Upper lobe of right lung (tissue), 1 donor: ENCODE measurements around the gene UBAP2L. TPM values are rescaled to one million over a fixed set of nuclear protein-coding genes. Genes with fewer than 3 reads are reported as not detected.
"Not testable (repeated sequence)": the region's sequence is repeated elsewhere in the genome, so short reads cannot be mapped to it uniquely, and the experiment has no call there.

Source experiments
- ATAC-seq: fragments of 200-7000 bp; cut with Tn5 transposase; one replicate; pipeline ENCODE4 v1.9.1; 2020; ENCODE audit warnings: mild to moderate bottlenecking, moderate library complexity
- DNase-seq: peaks from one replicate; pipeline ENCODE4 v3.0.0-alpha.2; 2020
- H3K27ac ChIP-seq: fragments of 200-600 bp; one replicate; pipeline ENCODE4 v1.8.0; 2022
- H3K27me3 ChIP-seq: fragments of 200-600 bp; one replicate; pipeline ENCODE4 v1.8.0; 2022; ENCODE audit warnings: mild to moderate bottlenecking
- H3K36me3 ChIP-seq: fragments of 200-600 bp; one replicate; pipeline ENCODE4 v1.8.0; 2022
- H3K4me1 ChIP-seq: fragments of 200-600 bp; one replicate; pipeline ENCODE4 v1.8.0; 2022
- H3K4me3 ChIP-seq: fragments of 200-600 bp; one replicate; pipeline ENCODE4 v1.8.0; 2022; ENCODE audit warnings: mild to moderate bottlenecking
- H3K9me3 ChIP-seq: fragments of 200-600 bp; one replicate; pipeline ENCODE4 v1.8.0; 2022
- intact Hi-C: fragments of 100-400 bp; cut with DNase I; formaldehyde crosslinking; loops from one replicate; pipeline ENCODE4 v1.11.0; 2022
- total RNA-seq: library from RNA; stranded (reverse); fragmentation: NEBNext Ultra II Directional; extraction: Animal tissue kit (Norgen Biotek cat#: 25700); gene quantifications from one replicate; pipeline ENCODE4 v1.2.1, GENCODE V29; 2021
- TF ChIP-seq, protein P1 (sequence below): fragments of 200-600 bp; IDR thresholded peaks from one replicate; pipeline ENCODE4 v1.8.0; 2022; ENCODE audit warnings: antibody characterized with exemption
- donor health status: DM: no; HTN: yes; CAD: no; lungs with severe emphysema.

UBAP2L gene
- total RNA-seq, 1 donor from 2014 or later: 156 TPM

DNA sequence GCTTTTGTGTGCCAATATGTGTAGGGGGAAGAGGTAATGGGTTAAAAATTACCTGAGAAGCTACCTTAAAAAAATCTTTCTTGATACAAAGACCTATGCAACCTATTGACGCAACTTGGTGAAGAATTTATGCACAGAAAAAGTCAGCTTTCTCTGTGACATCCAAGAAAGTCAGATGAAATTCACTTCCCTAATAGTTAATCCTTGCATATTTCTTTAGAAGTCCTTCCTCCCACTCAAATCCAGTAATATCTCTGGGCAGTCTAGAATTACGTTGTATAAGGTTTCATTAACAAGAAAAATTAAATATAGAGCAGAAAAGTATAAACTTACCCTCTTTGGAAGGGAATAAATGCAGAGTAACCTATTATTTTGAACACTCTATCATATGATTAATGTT is 2.9 kb downstream of the UBAP2L start:
- Histone ChIP-seq H3K4me1 (peaks cover 32% of the 10 kb centered on the region), H3K36me3 (peaks cover 39% of the 10 kb centered on the region), H3K27ac (no peak overlapping the region), H3K27me3 (no peaks in the 10 kb centered on the region), H3K4me3 (no peak overlapping the region), H3K9me3 (no peaks in the 10 kb centered on the region)
- intact Hi-C loops: no loop called here
- TF ChIP-seq, protein P1, sequence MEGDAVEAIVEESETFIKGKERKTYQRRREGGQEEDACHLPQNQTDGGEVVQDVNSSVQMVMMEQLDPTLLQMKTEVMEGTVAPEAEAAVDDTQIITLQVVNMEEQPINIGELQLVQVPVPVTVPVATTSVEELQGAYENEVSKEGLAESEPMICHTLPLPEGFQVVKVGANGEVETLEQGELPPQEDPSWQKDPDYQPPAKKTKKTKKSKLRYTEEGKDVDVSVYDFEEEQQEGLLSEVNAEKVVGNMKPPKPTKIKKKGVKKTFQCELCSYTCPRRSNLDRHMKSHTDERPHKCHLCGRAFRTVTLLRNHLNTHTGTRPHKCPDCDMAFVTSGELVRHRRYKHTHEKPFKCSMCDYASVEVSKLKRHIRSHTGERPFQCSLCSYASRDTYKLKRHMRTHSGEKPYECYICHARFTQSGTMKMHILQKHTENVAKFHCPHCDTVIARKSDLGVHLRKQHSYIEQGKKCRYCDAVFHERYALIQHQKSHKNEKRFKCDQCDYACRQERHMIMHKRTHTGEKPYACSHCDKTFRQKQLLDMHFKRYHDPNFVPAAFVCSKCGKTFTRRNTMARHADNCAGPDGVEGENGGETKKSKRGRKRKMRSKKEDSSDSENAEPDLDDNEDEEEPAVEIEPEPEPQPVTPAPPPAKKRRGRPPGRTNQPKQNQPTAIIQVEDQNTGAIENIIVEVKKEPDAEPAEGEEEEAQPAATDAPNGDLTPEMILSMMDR: no peak
- DNase-seq (no peak), ATAC-seq (no peak)

DNA sequence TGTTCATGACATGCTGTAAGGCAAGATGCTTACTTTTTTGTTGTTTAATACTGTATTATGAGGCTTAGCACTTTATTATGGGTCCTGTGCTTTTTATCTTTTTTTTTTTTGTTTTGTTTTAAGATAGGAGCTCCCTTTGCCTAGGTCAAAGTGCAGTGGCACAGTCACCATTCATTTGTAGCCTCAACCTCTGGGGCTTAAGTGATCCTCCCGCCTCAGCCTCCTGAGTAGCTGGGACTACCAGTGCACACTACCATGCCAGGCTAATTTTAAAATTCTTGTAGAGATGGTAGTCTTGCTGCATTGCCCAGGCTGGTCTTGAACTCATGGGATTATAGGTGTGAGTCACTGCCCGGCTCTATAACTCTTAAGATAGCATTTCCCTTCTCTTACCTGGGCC is 4.6 kb downstream of the UBAP2L start:
- TF ChIP-seq, protein P1: no peak
- DNase-seq (no peak), ATAC-seq (no peak)
- Histone ChIP-seq H3K4me1 (peaks cover 22% of the 10 kb centered on the region), H3K36me3 (peaks cover 54% of the 10 kb centered on the region), H3K27ac (no peak overlapping the region), H3K4me3 (no peak overlapping the region), H3K27me3 (no peaks in the 10 kb centered on the region), H3K9me3 (no peaks in the 10 kb centered on the region)
- intact Hi-C loops: no loop called here

DNA sequence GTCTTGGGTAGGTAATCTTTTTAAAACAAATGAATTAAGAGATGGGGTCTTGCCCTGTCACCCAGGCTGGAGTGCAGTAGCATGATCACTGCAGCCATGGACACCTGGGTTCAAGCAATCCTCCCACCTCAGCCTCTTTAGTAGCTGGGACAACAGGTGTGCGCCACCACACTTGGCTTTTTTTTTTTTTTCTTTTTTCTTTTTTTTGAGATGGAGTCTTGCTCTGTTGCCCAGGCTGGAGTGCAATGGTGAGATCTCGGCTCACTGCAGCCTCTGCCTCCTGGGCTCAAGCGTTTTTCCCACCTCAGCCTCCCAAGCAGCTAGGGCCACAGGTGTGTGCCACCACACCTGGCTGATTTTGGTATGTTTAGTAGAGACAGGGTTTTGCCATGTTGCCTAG is 10.4 kb downstream of the UBAP2L start:
- ATAC-seq, intact Hi-C loops, H3K27me3 ChIP-seq, H3K4me3 ChIP-seq, H3K9me3 ChIP-seq, H3K4me1 ChIP-seq, DNase-seq, H3K27ac ChIP-seq: not testable (repeated sequence)
- peaks cover 97% of the 10 kb centered on the region for H3K36me3 ChIP-seq

DNA sequence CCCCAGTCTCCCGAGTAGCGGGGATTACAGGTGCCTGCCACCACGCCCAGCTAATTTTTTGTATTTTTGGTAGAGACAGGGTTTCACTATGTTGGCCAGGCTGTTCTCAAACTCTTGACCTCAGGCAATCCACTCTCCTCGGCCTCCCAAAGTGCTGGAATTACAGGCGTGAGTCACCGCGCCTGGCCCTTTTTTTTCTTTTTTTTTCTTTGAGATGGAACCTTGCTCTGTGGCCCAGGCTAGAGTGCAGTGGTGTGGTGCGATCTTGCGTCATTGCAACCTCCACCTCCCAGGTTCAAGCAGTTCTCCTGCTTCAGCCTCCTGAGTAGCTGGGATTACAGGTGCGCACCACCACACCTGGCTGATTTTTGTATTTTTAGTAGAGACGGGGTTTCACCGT is 12.4 kb downstream of the UBAP2L start:
- H3K27me3 ChIP-seq, H3K27ac ChIP-seq, H3K9me3 ChIP-seq, H3K4me1 ChIP-seq, intact Hi-C loops, DNase-seq, ATAC-seq, H3K4me3 ChIP-seq: not testable (repeated sequence)
- peaks cover 97% of the 10 kb centered on the region for H3K36me3 ChIP-seq

DNA sequence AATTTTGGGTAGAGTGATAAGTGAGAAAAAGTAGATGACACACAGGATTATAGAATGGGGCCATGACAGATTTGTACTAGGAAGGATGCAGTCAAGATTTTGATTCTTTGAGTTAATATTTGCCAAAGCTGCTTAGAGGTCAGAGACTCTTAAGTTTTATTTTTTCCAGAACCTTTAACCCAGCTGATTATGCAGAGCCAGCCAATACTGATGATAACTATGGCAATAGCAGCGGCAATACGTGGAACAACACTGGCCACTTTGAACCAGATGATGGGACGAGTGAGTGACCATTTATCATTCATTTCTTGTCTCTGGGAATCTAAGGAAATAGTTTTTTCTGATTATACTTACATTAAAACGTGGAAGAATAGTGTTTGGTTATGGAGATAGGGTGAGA is 16.1 kb downstream of the UBAP2L start:
- ATAC-seq (no peak), DNase-seq (no peak)
- H3K9me3 ChIP-seq: no peaks in the 10 kb centered on the region
- H3K27ac ChIP-seq: no peak overlapping the region
- H3K36me3 ChIP-seq: peaks cover 98% of the 10 kb centered on the region
- H3K4me1 ChIP-seq: no peaks in the 10 kb centered on the region
- TF ChIP-seq, protein P1: no peak
- intact Hi-C loops: no loop called here
- H3K27me3 ChIP-seq: no peaks in the 10 kb centered on the region
- H3K4me3 ChIP-seq: no peak overlapping the region

DNA sequence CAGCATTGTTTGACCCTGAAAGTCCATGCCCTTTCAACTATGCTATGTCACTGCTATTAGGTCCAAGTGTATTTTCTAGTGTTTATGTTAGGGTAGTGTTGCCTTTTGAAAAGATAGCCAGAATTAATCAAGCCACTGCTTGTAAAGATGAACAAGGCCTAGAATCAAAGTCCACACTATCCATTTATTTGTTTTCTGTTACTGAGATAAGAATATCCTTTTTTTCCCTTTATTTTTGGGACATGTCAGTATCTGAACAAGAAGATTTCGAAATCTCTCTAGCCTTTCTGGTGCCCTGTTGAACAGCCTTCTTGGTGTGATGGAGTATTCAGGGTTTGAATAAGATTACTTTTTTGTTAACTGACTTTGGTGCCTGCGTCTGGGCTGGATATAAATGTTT is 16.7 kb downstream of the UBAP2L start:
- intact Hi-C loops: no loop called here
- Histone ChIP-seq H3K4me1 (no peaks in the 10 kb centered on the region), H3K27ac (no peak overlapping the region), H3K9me3 (no peaks in the 10 kb centered on the region), H3K27me3 (no peaks in the 10 kb centered on the region), H3K36me3 (peaks cover 98% of the 10 kb centered on the region), H3K4me3 (no peak overlapping the region)
- ATAC-seq (no peak), DNase-seq (no peak)
- TF ChIP-seq, protein P1: no peak

DNA sequence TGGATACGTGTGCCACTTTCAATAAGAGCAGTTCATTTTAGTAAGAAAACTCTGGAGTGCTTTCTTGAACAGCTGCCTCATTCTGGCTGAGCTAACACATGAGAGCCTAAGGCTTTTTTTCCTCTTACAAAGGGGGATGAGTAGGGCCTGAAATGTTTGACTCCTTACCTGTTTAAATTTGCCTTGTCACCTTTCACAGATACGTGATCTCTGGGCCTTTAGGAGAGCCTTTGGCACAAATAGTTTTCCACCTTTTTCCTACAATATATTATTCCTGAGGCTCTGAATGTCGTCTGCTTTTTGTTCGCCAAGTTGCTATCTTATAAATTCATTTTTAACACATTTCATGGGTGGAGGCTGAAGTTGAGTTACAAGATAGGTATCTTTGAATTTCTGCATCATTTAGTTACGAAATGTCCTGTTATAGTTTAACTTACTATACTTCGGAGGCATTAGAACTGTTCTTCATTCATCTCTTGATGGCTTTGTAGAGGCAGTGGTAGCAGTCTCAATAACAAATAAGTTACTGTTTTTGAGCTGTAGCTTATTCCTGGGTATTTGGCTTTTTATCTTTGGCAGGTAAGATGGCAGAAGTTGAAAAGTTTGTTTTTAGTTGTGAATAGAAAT is 17.2 kb downstream of the UBAP2L start:
- TF ChIP-seq, protein P1: no peak

More for the DNA sequence above, 17.2 kb downstream of the UBAP2L start:
- Histone ChIP-seq H3K36me3 (peaks cover 99% of the 10 kb centered on the region), H3K9me3 (no peaks in the 10 kb centered on the region), H3K27ac (no peak overlapping the region), H3K27me3 (no peaks in the 10 kb centered on the region), H3K4me1 (no peaks in the 10 kb centered on the region), H3K4me3 (no peak overlapping the region)
- no peak for ATAC-seq
- no peak for DNase-seq
- intact Hi-C loops: no loop called here
